K562 (cell line): ENCODE results near the gene DAPK2. TPM values are rescaled to one million over a fixed set of nuclear protein-coding genes. Genes with fewer than 3 reads are reported as not detected.

ENCODE experiments used
- BACH1 ChIP-seq: fragments of 200-800 bp; sonication (Bioruptor generic); IDR thresholded peaks from 2 replicates; pipeline ENCODE4 v1.6.1; 2016; ENCODE audit warnings: missing genetic modification characterization, missing compliant biosample characterization
- BHLHE40 ChIP-seq: IDR thresholded peaks from 2 replicates; pipeline ENCODE4 v1.6.1; 2011; ENCODE audit warnings: low read length, improper control_type of control experiment
- CBFA2T3 ChIP-seq: fragments of 450-650 bp; IDR thresholded peaks from 2 replicates; pipeline ENCODE4 v1.6.1; 2017
- GATAD2A ChIP-seq: fragments of 450-650 bp; IDR thresholded peaks from 2 replicates; pipeline ENCODE4 v1.6.1; 2017
- HDAC3 ChIP-seq: fragments of 450-650 bp; IDR thresholded peaks from 2 replicates; pipeline ENCODE4 v1.6.1; 2018; ENCODE audit warnings: borderline replicate concordance, mild to moderate bottlenecking, moderate library complexity; ENCODE audit not compliant: partially characterized antibody
- MLLT1 ChIP-seq, 2 experiments: fragments of 450-650 bp; IDR thresholded peaks; 2 replicates each; pipeline ENCODE4 v1.6.1; 2016
- POLR2H ChIP-seq: IDR thresholded peaks from 2 replicates; pipeline ENCODE4 v1.6.1; 2016; ENCODE audit warnings: missing genetic modification characterization, low read depth, mild to moderate bottlenecking, control low read depth, missing compliant biosample characterization, moderate library complexity
- SLC30A9 ChIP-seq: fragments of 250-450 bp; sonication (Bioruptor Pico); IDR thresholded peaks from 2 replicates; pipeline ENCODE4 v1.8.0; 2022; ENCODE audit warnings: mild to moderate bottlenecking, moderate library complexity
- SNAPC5 ChIP-seq: fragments of 250-450 bp; sonication (Bioruptor Pico); IDR thresholded peaks from 2 replicates; pipeline ENCODE4 v1.8.0; 2021; ENCODE audit warnings: moderate library complexity, mild to moderate bottlenecking, inconsistent platforms
- SP1 ChIP-seq: sonication (generic); formaldehyde crosslinking; IDR thresholded peaks from 2 replicates; pipeline ENCODE4 v1.8.1; 2022; ENCODE audit warnings: mild to moderate bottlenecking, missing genetic modification reagents
- TAF9B ChIP-seq: fragments of 450-650 bp; IDR thresholded peaks from 2 replicates; pipeline ENCODE4 v1.6.1; 2018; ENCODE audit warnings: mild to moderate bottlenecking; ENCODE audit not compliant: partially characterized antibody
- VEZF1 ChIP-seq: fragments of 200-800 bp; sonication (Bioruptor generic); IDR thresholded peaks from 2 replicates; pipeline ENCODE4 v1.6.1; 2017; ENCODE audit warnings: missing genetic modification characterization, missing compliant biosample characterization
- ZBTB9 ChIP-seq: fragments of 450-650 bp; formaldehyde crosslinking; IDR thresholded peaks from 2 replicates; pipeline ENCODE4 v1.4.0; 2020; ENCODE audit warnings: mild to moderate bottlenecking, moderate library complexity
- ZKSCAN8 ChIP-seq: fragments of 200-800 bp; sonication (Bioruptor generic); IDR thresholded peaks from 2 replicates; pipeline ENCODE4 v1.6.1; 2016; ENCODE audit warnings: missing genetic modification characterization, missing compliant biosample characterization
- ZNF134 ChIP-seq: fragments of 250-450 bp; sonication (Bioruptor Pico); conservative IDR thresholded peaks from 2 replicates; pipeline ENCODE4 v1.4.0; 2020
- ZNF224 ChIP-seq: sonication (generic); formaldehyde crosslinking; IDR thresholded peaks from 2 replicates; pipeline ENCODE4 v1.8.0; 2022; ENCODE audit warnings: mild to moderate bottlenecking, missing genetic modification reagents
- ZNF232 ChIP-seq: sonication (generic); formaldehyde crosslinking; IDR thresholded peaks from 2 replicates; pipeline ENCODE4 v1.8.0; 2022; ENCODE audit warnings: mild to moderate bottlenecking, missing genetic modification reagents
- ZNF24 ChIP-seq: fragments of 450-650 bp; IDR thresholded peaks from 2 replicates; pipeline ENCODE4 v1.6.1; 2016
- ZNF511 ChIP-seq: sonication (generic); formaldehyde crosslinking; IDR thresholded peaks from 2 replicates; pipeline ENCODE4 v1.8.0; 2022; ENCODE audit warnings: mild to moderate bottlenecking, missing genetic modification reagents
- ZNF695 ChIP-seq: fragments of 450-650 bp; formaldehyde crosslinking; IDR thresholded peaks from 2 replicates; pipeline ENCODE4 v1.4.0; 2020; ENCODE audit warnings: mild to moderate bottlenecking, moderate library complexity
- ZNF740 ChIP-seq, 3 experiments: fragments of 200-800 bp in 1 of 3; sonication (Bioruptor generic) in 1 of 3; sonication (generic) in 1 of 3; formaldehyde crosslinking in 1 of 3; IDR thresholded peaks; 2 replicates each; pipeline versions ENCODE4 v1.6.1 to v1.8.0; 2016 to 2022; ENCODE audit warnings: mild to moderate bottlenecking in 2 of 3, missing compliant biosample characterization in 2 of 3, missing genetic modification characterization in 2 of 3, missing genetic modification reagents in 1 of 3
- ZNF830 ChIP-seq: fragments of 250-450 bp; sonication (Bioruptor Pico); IDR thresholded peaks from 2 replicates; pipeline ENCODE4 v1.5.0; 2021; ENCODE audit warnings: mild to moderate bottlenecking
- polyA plus RNA-seq, 8 experiments: library from polyadenylated mRNA; depleted of rRNA in 4 of 8; stranded (reverse) in 5 of 8; unstranded in 3 of 8; fragments of >200 nt; fragmentation: Nextera tagmentation in 2 of 8; fragmentation: Illumina TruSeq in 1 of 8; extraction: Ambion mirVana in 2 of 8; extraction: Trizol in 1 of 8; gene quantifications; 2 replicates each; pipeline versions ENCODE4 v1.2.1 to v1.2.3, GENCODE V29; 2011 to 2014; ENCODE audit warnings: inconsistent platforms in 1 of 8, missing spikeins in 1 of 8
- total RNA-seq, 7 experiments: library from RNA; depleted of rRNA in 6 of 7; stranded (reverse); fragments of >200 nt in 6 of 7; fragmentation: Illumina TruSeq in 2 of 7; extraction: Trizol in 2 of 7; gene quantifications; 2 replicates each; pipeline versions ENCODE4 v1.2.1 to v1.2.3, GENCODE V29; 2011 to 2021; ENCODE audit warnings: low replicate concordance in 1 of 7
- TF ChIP-seq, protein P1 (sequence below), 2 experiments: fragments of 450-650 bp; conservative IDR thresholded peaks; 2 replicates each; pipeline ENCODE4 v1.6.1; 2017; ENCODE audit warnings: mild to moderate bottlenecking in 2 of 2, moderate library complexity in 2 of 2

The DAPK2 gene
- total and polyA plus RNA-seq, 9 of the 15 experiments (the other 6 are each of a cell fraction or from before 2014, with no cell fraction given), result 0.14 to 5.2 (median 2.2) TPM

GRCh38 chr15:63895194-63895593 lies 151.1 kb downstream of the DAPK2 start (continued):
- TF ChIP-seq ZNF740 (CRISPR knock-in tag; IDR thresholded peaks at IDR 0.05) (no peak), ZNF740 (tag; IDR thresholded peaks at IDR 0.05) (no peak), MLLT1 (IDR thresholded peaks at IDR 0.05) (0 out of 4 replicates have a peak, but pooled peaks of 1 of the 2 experiments have one; percentile 14), ZNF232 (no peak), ZNF24 (no peak), SP1 (CRISPR knock-in tag) (no peak), ZNF830 (CRISPR knock-in tag) (no peak), SNAPC5 (no peak), BACH1 (no peak), ZBTB9 (CRISPR knock-in tag) (no peak), HDAC3 (no peak), ZKSCAN8 (no peak), SLC30A9 (no peak), TAF9B (peak; percentile 48), BHLHE40 (peak; percentile 51; the same call in 1 of the 2 replicates), POLR2H (tag) (no peak), VEZF1 (CRISPR knock-in tag) (peak; percentile 78), ZNF695 (CRISPR knock-in tag) (no peak), ZNF134 (no peak), GATAD2A (0 out of 2 replicates have a peak, but pooled peaks have one; percentile 37), ZNF224 (no peak), ZNF511 (CRISPR knock-in tag) (no peak), CBFA2T3 (peak; percentile 91)
- TF ChIP-seq, protein P1, sequence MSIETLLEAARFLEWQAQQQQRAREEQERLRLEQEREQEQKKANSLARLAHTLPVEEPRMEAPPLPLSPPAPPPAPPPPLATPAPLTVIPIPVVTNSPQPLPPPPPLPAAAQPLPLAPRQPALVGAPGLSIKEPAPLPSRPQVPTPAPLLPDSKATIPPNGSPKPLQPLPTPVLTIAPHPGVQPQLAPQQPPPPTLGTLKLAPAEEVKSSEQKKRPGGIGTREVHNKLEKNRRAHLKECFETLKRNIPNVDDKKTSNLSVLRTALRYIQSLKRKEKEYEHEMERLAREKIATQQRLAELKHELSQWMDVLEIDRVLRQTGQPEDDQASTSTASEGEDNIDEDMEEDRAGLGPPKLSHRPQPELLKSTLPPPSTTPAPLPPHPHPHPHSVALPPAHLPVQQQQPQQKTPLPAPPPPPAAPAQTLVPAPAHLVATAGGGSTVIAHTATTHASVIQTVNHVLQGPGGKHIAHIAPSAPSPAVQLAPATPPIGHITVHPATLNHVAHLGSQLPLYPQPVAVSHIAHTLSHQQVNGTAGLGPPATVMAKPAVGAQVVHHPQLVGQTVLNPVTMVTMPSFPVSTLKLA (conservative IDR thresholded peaks at IDR 0.05), result peak; percentile 33 to 54; a peak in 2 of 4 replicates
